ENCODE data around the gene PDZD2. TPM values are rescaled to one million over a fixed set of nuclear protein-coding genes. Genes with fewer than 3 reads are reported as not detected.

Gene PDZD2
- total RNA-seq, 1 experiment from 2014 or later: 2.2 TPM

- intact Hi-C loops (cut with micrococcal nuclease; ENCODE audit: unreplicated experiment): no loop called here
- H3K4me3 ChIP-seq (ENCODE audit: low read depth, low read length, poor library complexity, severe bottlenecking): no peak overlapping the region
- no TSS peak for BruUV-seq (replicated peaks)
- H3K27ac ChIP-seq (ENCODE audit: low read depth, low read length, poor library complexity, severe bottlenecking): no peak overlapping the region
- no peaks in the 10 kb centered on the region for H3K36me3 ChIP-seq (ENCODE audit: insufficient read depth, low read length, poor library complexity, severe bottlenecking)
- H3K27me3 ChIP-seq (replicated peaks; ENCODE audit: insufficient read depth, low read depth, low read length, poor library complexity): no peaks in the 10 kb centered on the region
- ChIA-PET POLR2A (ENCODE audit: low non-redundant PET) (no interaction called here), CTCF (no interaction called here)
- TF ChIP-seq EZH2 (IDR thresholded peaks at IDR 0.05; ENCODE audit: borderline replicate concordance, low read depth, low read length, poor library complexity, severe bottlenecking) (no peak), CTCF (conservative IDR thresholded peaks at IDR 0.05; ENCODE audit: low read depth, low read length) (no peak)
- H3K4me1 ChIP-seq (ENCODE audit: insufficient read depth, low read length, poor library complexity, severe bottlenecking): no peaks in the 10 kb centered on the region
- no peaks in the 10 kb centered on the region for H3K9me3 ChIP-seq (ENCODE audit: low read depth, low read length, poor library complexity, severe bottlenecking)
- no peak for DNase-seq (ENCODE audit: low spot score)
These were observed 247.3 kb downstream of the PDZD2 start for GRCh38 chr5:31886206-31886605.

- Histone ChIP-seq H3K36me3 (ENCODE audit: insufficient read depth, low read length, poor library complexity, severe bottlenecking) (no peaks in the 10 kb centered on the region), H3K27me3 (replicated peaks; ENCODE audit: insufficient read depth, low read depth, low read length, poor library complexity) (no peaks in the 10 kb centered on the region), H3K9me3 (ENCODE audit: low read depth, low read length, poor library complexity, severe bottlenecking) (no peaks in the 10 kb centered on the region), H3K27ac (ENCODE audit: low read depth, low read length, poor library complexity, severe bottlenecking) (no peak overlapping the region), H3K4me1 (ENCODE audit: insufficient read depth, low read length, poor library complexity, severe bottlenecking) (no peaks in the 10 kb centered on the region), H3K4me3 (ENCODE audit: low read depth, low read length, poor library complexity, severe bottlenecking) (no peak overlapping the region)
- DNase-seq (ENCODE audit: low spot score): no peak
- intact Hi-C loops (cut with micrococcal nuclease; ENCODE audit: unreplicated experiment): no loop called here
- ChIA-PET CTCF (no interaction called here), POLR2A (ENCODE audit: low non-redundant PET) (interaction anchor here (0.6 kb wide), 2 partner anchors 124 to 1517 kb away, joined by 3 read pairs; no protein-coding TSS in a partner anchor)
- TF ChIP-seq CTCF (conservative IDR thresholded peaks at IDR 0.05; ENCODE audit: low read depth, low read length) (no peak), EZH2 (IDR thresholded peaks at IDR 0.05; ENCODE audit: borderline replicate concordance, low read depth, low read length, poor library complexity, severe bottlenecking) (no peak)
- no TSS peak for BruUV-seq (replicated peaks)
These were observed 248.6 kb downstream of the PDZD2 start for GRCh38 chr5:31887556-31887955.

GRCh38 chr5:31888564-31888963, 249.6 kb downstream of the PDZD2 start:
- DNase-seq (ENCODE audit: low spot score): no peak
- Histone ChIP-seq H3K4me1 (ENCODE audit: insufficient read depth, low read length, poor library complexity, severe bottlenecking) (no peaks in the 10 kb centered on the region), H3K9me3 (ENCODE audit: low read depth, low read length, poor library complexity, severe bottlenecking) (no peaks in the 10 kb centered on the region), H3K27me3 (replicated peaks; ENCODE audit: insufficient read depth, low read depth, low read length, poor library complexity) (no peaks in the 10 kb centered on the region), H3K36me3 (ENCODE audit: insufficient read depth, low read length, poor library complexity, severe bottlenecking) (no peaks in the 10 kb centered on the region), H3K27ac (ENCODE audit: low read depth, low read length, poor library complexity, severe bottlenecking) (no peak overlapping the region), H3K4me3 (ENCODE audit: low read depth, low read length, poor library complexity, severe bottlenecking) (no peak overlapping the region)
- intact Hi-C loops (cut with micrococcal nuclease; ENCODE audit: unreplicated experiment): no loop called here
- TF ChIP-seq EZH2 (IDR thresholded peaks at IDR 0.05; ENCODE audit: borderline replicate concordance, low read depth, low read length, poor library complexity, severe bottlenecking) (no peak), CTCF (conservative IDR thresholded peaks at IDR 0.05; ENCODE audit: low read depth, low read length) (no peak)
- POLR2A ChIA-PET (ENCODE audit: low non-redundant PET): no interaction called here
- no TSS peak for BruUV-seq (replicated peaks)
- CTCF ChIA-PET: no interaction called here
